SK-N-SH (cell line): ENCODE data around the gene HS3ST3A1. TPM values are rescaled to one million over a fixed set of nuclear protein-coding genes. Genes with fewer than 3 reads are reported as not detected.

Experiments
- CTCF ChIA-PET: fragments of 300-600, 350-600 bp; formaldehyde crosslinking; extraction: SDS; loops from one replicate; lab custom pipeline; 2021; lab: Yijun Ruan, JAX
- POLR2A ChIA-PET: fragments of 350-600 bp; sonication (Branson Sonifier 250); formaldehyde crosslinking; extraction: SDS; loops from one replicate; lab custom pipeline; 2020; ENCODE audit warnings: antibody characterized with exemption, inconsistent platforms; lab: Yijun Ruan, JAX
- DNase-seq: peaks from one replicate; pipeline ENCODE4 v3.0.0; 2012
- H2AFZ ChIP-seq: fragments of 200-600 bp; sonication (generic); 2 replicates; pipeline ENCODE4 v1.8.1; 2016; ENCODE audit warnings: antibody characterized with exemption, mild to moderate bottlenecking, low read depth
- H3F3A ChIP-seq: fragments of 200-600 bp; sonication (generic); replicated peaks from 2 replicates; pipeline ENCODE3; 2016; ENCODE audit warnings: antibody characterized with exemption, mild to moderate bottlenecking; ENCODE audit not compliant: insufficient read depth
- H3K27ac ChIP-seq, 2 experiments: fragments of 200-500 bp in 1 of 2; fragments of 200-600 bp in 1 of 2; sonication (Bioruptor generic) in 1 of 2; sonication (generic), shearing (Covaris generic) in 1 of 2; 2 replicates each; pipeline versions ENCODE4 v1.5.1 to v1.6.1; 2014 to 2016; ENCODE audit warnings: low read depth in 2 of 2, inconsistent platforms in 1 of 2, low read length in 1 of 2, mild to moderate bottlenecking in 1 of 2, mixed read lengths in 1 of 2
- H3K27me3 ChIP-seq: fragments of 200-600 bp; sonication (generic), shearing (Covaris generic); 2 replicates; pipeline ENCODE4 v1.6.1; 2016; ENCODE audit warnings: mixed run types; ENCODE audit not compliant: insufficient read depth
- H3K36me3 ChIP-seq, 2 experiments: fragments of 200-500 bp in 1 of 2; fragments of 200-600 bp in 1 of 2; sonication (Bioruptor generic) in 1 of 2; sonication (generic) in 1 of 2; replicated peaks in 1 of 2; 2 replicates each; pipeline versions ENCODE3 to v1.5.1; 2014 to 2016; ENCODE audit warnings: low read length in 1 of 2, mild to moderate bottlenecking in 1 of 2; ENCODE audit not compliant: insufficient read depth in 2 of 2, control insufficient read depth in 1 of 2
- H3K4me1 ChIP-seq, 2 experiments: fragments of 200-500 bp in 1 of 2; fragments of 200-600 bp in 1 of 2; sonication (Bioruptor generic) in 1 of 2; sonication (generic), shearing (Covaris generic) in 1 of 2; 2 replicates each; pipeline versions ENCODE4 v1.5.1 to v1.6.1; 2014 to 2016; ENCODE audit warnings: low read depth in 1 of 2, low read length in 1 of 2, mixed run types in 1 of 2; ENCODE audit not compliant: insufficient read depth in 2 of 2, control insufficient read depth in 1 of 2
- H3K4me2 ChIP-seq: fragments of 200-600 bp; sonication (generic), shearing (Covaris generic); 2 replicates; pipeline ENCODE4 v1.6.1; 2017; ENCODE audit warnings: mixed run types
- H3K4me3 ChIP-seq, 2 experiments: fragments of 200-500 bp in 1 of 2; fragments of 200-600 bp in 1 of 2; sonication (Bioruptor generic) in 1 of 2; sonication (generic), shearing (Covaris generic) in 1 of 2; 2 replicates each; pipeline versions ENCODE4 v1.5.1 to v1.8.1; 2014 to 2016; ENCODE audit warnings: low read depth in 2 of 2, inconsistent platforms in 1 of 2, low read length in 1 of 2, mild to moderate bottlenecking in 1 of 2, mixed read lengths in 1 of 2, moderate library complexity in 1 of 2
- H3K79me2 ChIP-seq: fragments of 200-600 bp; sonication (generic); 2 replicates; pipeline ENCODE4 v1.8.1; 2017; ENCODE audit warnings: mild to moderate bottlenecking; ENCODE audit not compliant: insufficient read depth
- H3K9ac ChIP-seq: fragments of 200-600 bp; sonication (generic); 2 replicates; pipeline ENCODE4 v1.6.1; 2017; ENCODE audit warnings: mixed run types
- H3K9me2 ChIP-seq: fragments of 200-600 bp; sonication (generic); 2 replicates; pipeline ENCODE4 v1.6.1; 2017; ENCODE audit warnings: mixed run types
- H3K9me3 ChIP-seq: fragments of 200-600 bp; sonication (generic); 2 replicates; pipeline ENCODE4 v1.6.1; 2017; ENCODE audit warnings: mixed run types, mild to moderate bottlenecking, moderate library complexity
- H4K20me1 ChIP-seq: fragments of 200-600 bp; sonication (generic); 2 replicates; pipeline ENCODE4 v1.6.1; 2017; ENCODE audit warnings: mild to moderate bottlenecking, mixed run types; ENCODE audit not compliant: insufficient read depth
- ELF1 ChIP-seq: IDR thresholded peaks from 2 replicates; pipeline ENCODE4 v1.4.0; 2012
- EP300 ChIP-seq, 2 experiments: IDR thresholded peaks; 2 replicates each; pipeline versions ENCODE4 v1.4.0 to v1.6.1; 2012; ENCODE audit warnings: borderline replicate concordance in 1 of 2, low read depth in 1 of 2, low read length in 1 of 2
- FOXM1 ChIP-seq: IDR thresholded peaks from 2 replicates; pipeline ENCODE4 v1.4.0; 2012; ENCODE audit warnings: low read depth, mild to moderate bottlenecking
- GABPA ChIP-seq: IDR thresholded peaks from 2 replicates; pipeline ENCODE4 v1.4.0; 2012; ENCODE audit warnings: low read depth, mild to moderate bottlenecking
- GATA2 ChIP-seq: sonication (generic); formaldehyde crosslinking; IDR thresholded peaks from 2 replicates; pipeline ENCODE4 v1.5.0; 2020; ENCODE audit warnings: mild to moderate bottlenecking, missing genetic modification reagents
- MEF2A ChIP-seq: IDR thresholded peaks from 2 replicates; pipeline ENCODE4 v1.4.0; 2012; ENCODE audit warnings: low read depth, borderline replicate concordance
- MXI1 ChIP-seq: IDR thresholded peaks from 2 replicates; pipeline ENCODE4 v1.6.1; 2012; ENCODE audit warnings: mild to moderate bottlenecking, low read depth, low read length, improper control_type of control experiment
- NRF1 ChIP-seq: IDR thresholded peaks from 2 replicates; pipeline ENCODE4 v1.6.1; 2012; ENCODE audit warnings: low read depth, mild to moderate bottlenecking, low read length
- RAD21 ChIP-seq: IDR thresholded peaks from 2 replicates; pipeline ENCODE4 v1.6.1; 2012; ENCODE audit warnings: mild to moderate bottlenecking, low read length
- TCF12 ChIP-seq: IDR thresholded peaks from 2 replicates; pipeline ENCODE4 v1.4.0; 2012
- USF1 ChIP-seq: IDR thresholded peaks from 2 replicates; pipeline ENCODE4 v1.4.0; 2012; ENCODE audit warnings: low read depth, borderline replicate concordance
- ZBTB33 ChIP-seq: IDR thresholded peaks from 2 replicates; pipeline ENCODE4 v1.4.0; 2012; ENCODE audit warnings: low read depth, borderline replicate concordance
- WGBS: methylation state at CpG from one replicate; pipeline ENCODE4 v1.1.6; 2017; ENCODE audit warnings: low lambda C conversion rate; 5-methylcytosine and 5-hydroxymethylcytosine counted together
- polyA plus RNA-seq, 3 experiments: library from polyadenylated mRNA; depleted of rRNA; stranded (reverse); fragments of >200 nt; gene quantifications; 2 replicates each; pipeline ENCODE4 v1.2.3, GENCODE V29; 2012
- TF ChIP-seq, protein P1 (sequence below): fragments of 150-350 bp; IDR thresholded peaks from 2 replicates; pipeline ENCODE4 v1.6.1; 2017; ENCODE audit warnings: antibody characterized with exemption, low read length, low read depth, borderline replicate concordance

HS3ST3A1 gene
- polyA plus RNA-seq, 1 of the 3 experiments (the other 2 are of a cell fraction) = 22.6 TPM

GRCh38 chr17:13465678-13466077 lies 136.1 kb downstream of the HS3ST3A1 start:
- Histone ChIP-seq H3K79me2 (no peaks in the 10 kb centered on the region), H2AFZ (no peak overlapping the region), H3F3A (no peaks in the 10 kb centered on the region), H3K9me2 (no peaks in the 10 kb centered on the region), H3K27ac (no peak overlapping the region), H4K20me1 (no peaks in the 10 kb centered on the region), H3K9me3 (no peaks in the 10 kb centered on the region), H3K27me3 (no peaks in the 10 kb centered on the region), H3K4me2 (no peak overlapping the region), H3K9ac (no peak overlapping the region), H3K4me1 (no peaks in the 10 kb centered on the region; a peak in 1 of 4 replicates), H3K4me3 (no peak overlapping the region), H3K36me3 (no peaks in the 10 kb centered on the region)
- 68% methylated on average over 3 of the region's 3 CpGs for WGBS
- TF ChIP-seq GATA2 (CRISPR knock-in tag) (no peak), MEF2A (no peak), FOXM1 (no peak), MXI1 (no peak), RAD21 (no peak)
- POLR2A ChIA-PET = no interaction called here
- no peak for DNase-seq
- CTCF ChIA-PET = no interaction called here

- Histone ChIP-seq H3K4me2 (no peak overlapping the region), H3K9me2 (no peaks in the 10 kb centered on the region), H3K4me1 (no peaks in the 10 kb centered on the region; a peak in 1 of 4 replicates), H3K27ac (no peak overlapping the region), H3F3A (no peaks in the 10 kb centered on the region), H3K27me3 (no peaks in the 10 kb centered on the region), H3K79me2 (no peaks in the 10 kb centered on the region), H3K9me3 (no peaks in the 10 kb centered on the region), H3K36me3 (no peaks in the 10 kb centered on the region), H3K9ac (no peak overlapping the region), H4K20me1 (no peaks in the 10 kb centered on the region), H3K4me3 (no peak overlapping the region), H2AFZ (no peak overlapping the region)
- TF ChIP-seq GABPA (no peak), GATA2 (CRISPR knock-in tag) (no peak), NRF1 (no peak), ELF1 (no peak), MXI1 (no peak)
- TF ChIP-seq, protein P1, sequence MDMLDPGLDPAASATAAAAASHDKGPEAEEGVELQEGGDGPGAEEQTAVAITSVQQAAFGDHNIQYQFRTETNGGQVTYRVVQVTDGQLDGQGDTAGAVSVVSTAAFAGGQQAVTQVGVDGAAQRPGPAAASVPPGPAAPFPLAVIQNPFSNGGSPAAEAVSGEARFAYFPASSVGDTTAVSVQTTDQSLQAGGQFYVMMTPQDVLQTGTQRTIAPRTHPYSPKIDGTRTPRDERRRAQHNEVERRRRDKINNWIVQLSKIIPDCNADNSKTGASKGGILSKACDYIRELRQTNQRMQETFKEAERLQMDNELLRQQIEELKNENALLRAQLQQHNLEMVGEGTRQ = no peak
- CTCF ChIA-PET = interaction anchor here (1.0 to 1.3 kb wide), 4 partner anchors 9 to 124 kb away, joined by 3 to 4 read pairs (median 4); no protein-coding TSS in a partner anchor
- 87% methylated on average over 8 of the region's 8 CpGs for WGBS
- POLR2A ChIA-PET = no interaction called here
- no peak for DNase-seq
Measured at GRCh38 chr17:13462673-13463124, 139.0 kb downstream of the HS3ST3A1 start.

GRCh38 chr17:13462146-13462545 lies 139.6 kb downstream of the HS3ST3A1 start:
- Histone ChIP-seq H3K79me2 (no peaks in the 10 kb centered on the region), H3K9me2 (no peaks in the 10 kb centered on the region), H3K27me3 (no peaks in the 10 kb centered on the region), H3K9me3 (no peaks in the 10 kb centered on the region), H3K4me2 (no peak overlapping the region), H3K4me3 (no peak overlapping the region), H3K27ac (no peak overlapping the region), H2AFZ (no peak overlapping the region), H3K36me3 (no peaks in the 10 kb centered on the region)
- DNase-seq = no peak
- POLR2A ChIA-PET = no interaction called here
- CTCF ChIA-PET = interaction anchor here (1.2 to 1.3 kb wide), 3 partner anchors 9 to 125 kb away, joined by 3 to 5 read pairs (median 4); no protein-coding TSS in a partner anchor
- TF ChIP-seq ELF1 = no peak
- TF ChIP-seq EP300 (IDR thresholded peaks at IDR 0.05; ENCODE audit: borderline replicate concordance in 1 of 2, low read depth in 1 of 2, low read length in 1 of 2) = no peak
- TF ChIP-seq, protein P1 = no peak
- no peak for TF ChIP-seq USF1
- TF ChIP-seq GATA2 (CRISPR knock-in tag) = no peak
- no peak for TF ChIP-seq ZBTB33
- TF ChIP-seq RAD21 = no peak
- peak; percentile 39; the same call in 1 of the 2 replicates for TF ChIP-seq TCF12
- TF ChIP-seq, all 33 proteins: peak for 1
- WGBS = 69% methylated on average over 1 of the region's 1 CpG
- H3K4me1 ChIP-seq = no peaks in the 10 kb centered on the region; a peak in 1 of 4 replicates
- H4K20me1 ChIP-seq = no peaks in the 10 kb centered on the region
- no peak overlapping the region for H3K9ac ChIP-seq
- no peaks in the 10 kb centered on the region for H3F3A ChIP-seq
